ENCODE measurements around the gene SIMC1.

DNA sequence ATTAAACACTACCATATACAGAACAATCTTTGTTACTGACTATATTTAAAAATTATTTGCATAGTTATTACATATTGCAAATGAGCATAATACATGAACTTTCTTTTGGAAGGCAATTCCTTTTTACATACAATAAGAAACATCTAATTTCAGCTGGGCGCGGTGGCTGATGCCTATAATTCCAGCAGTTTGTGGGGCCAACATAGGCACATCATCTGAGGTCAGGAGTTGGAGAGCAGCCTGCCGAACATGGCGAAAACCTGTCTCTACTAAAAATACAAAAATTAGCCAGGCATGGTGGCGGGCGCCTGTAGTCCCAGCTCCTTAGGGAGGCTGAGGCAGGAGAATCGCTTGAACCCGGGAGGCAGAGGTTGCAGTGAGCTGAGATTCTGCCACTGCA is 36.4 kb upstream of the SIMC1 start:
- TF ChIP-seq EZH2 (IDR thresholded peaks at IDR 0.05; ENCODE audit: insufficient read depth, poor library complexity, severe bottlenecking) (no peak), EZH2phosphoT487 (IDR thresholded peaks at IDR 0.05; ENCODE audit: insufficient read depth, low read depth) (no peak)
